ENCODE results near the gene ACTR6.
A peak's percentile ranks its signal among the peaks of the same experiment; 100 is the strongest.
"Not testable (repeated sequence)": the region's sequence is repeated elsewhere in the genome, so short reads cannot be mapped to it uniquely, and the experiment has no call there.

ACTR6 gene

DNA sequence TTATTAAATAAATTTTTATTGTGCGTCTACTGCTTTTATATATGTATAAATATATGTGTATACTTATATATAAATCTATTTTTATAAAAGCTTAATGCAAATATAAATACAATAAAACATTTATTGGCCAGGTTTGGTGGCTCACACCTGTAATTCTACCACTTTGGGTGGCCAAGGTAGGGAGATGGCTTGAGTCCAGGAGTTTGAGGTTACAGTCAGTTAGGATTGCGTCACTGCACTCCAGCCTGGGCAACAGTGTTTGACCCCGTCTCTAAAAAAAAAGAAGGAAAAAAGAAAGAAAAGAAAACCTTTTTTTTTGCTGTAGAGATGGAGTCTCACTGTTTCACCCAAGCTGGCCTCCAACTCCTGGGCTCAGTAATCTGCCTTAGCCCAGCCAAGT is 20.9 kb downstream of the ACTR6 start:
- no peak for DNase-seq (ENCODE audit: low spot score)

GRCh38 chr12:100222173-100222572 is 21.6 kb downstream of the ACTR6 start:
- not testable (repeated sequence) for DNase-seq (ENCODE audit: low spot score)

DNA sequence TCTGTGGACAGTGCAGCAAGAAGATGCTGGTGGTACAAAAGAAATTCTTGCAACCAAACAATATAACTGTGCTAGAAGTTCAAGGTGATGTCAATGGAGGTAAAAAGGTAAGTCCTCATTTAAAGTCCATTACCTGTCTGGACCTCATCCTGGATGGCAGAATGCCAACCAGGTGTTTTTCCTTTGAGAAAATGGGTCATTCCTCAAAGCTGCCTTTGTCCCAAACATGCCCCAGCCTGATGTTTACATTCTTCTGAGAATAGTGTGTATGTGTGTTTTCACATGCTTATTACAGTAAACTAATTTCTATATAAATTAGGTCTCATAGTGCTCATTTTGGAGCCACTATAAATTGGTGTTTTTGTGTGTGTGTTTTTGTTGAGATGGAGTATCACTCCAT is 24.9 kb downstream of the ACTR6 start:
- no peak for DNase-seq (ENCODE audit: low spot score)

GRCh38 chr12:100229036-100229635 is 28.5 kb downstream of the ACTR6 start:
- DNase-seq (ENCODE audit: low spot score): no peak

- DNase-seq (ENCODE audit: low spot score): no peak
Measured at GRCh38 chr12:100229876-100230275, 29.3 kb downstream of the ACTR6 start.

DNA sequence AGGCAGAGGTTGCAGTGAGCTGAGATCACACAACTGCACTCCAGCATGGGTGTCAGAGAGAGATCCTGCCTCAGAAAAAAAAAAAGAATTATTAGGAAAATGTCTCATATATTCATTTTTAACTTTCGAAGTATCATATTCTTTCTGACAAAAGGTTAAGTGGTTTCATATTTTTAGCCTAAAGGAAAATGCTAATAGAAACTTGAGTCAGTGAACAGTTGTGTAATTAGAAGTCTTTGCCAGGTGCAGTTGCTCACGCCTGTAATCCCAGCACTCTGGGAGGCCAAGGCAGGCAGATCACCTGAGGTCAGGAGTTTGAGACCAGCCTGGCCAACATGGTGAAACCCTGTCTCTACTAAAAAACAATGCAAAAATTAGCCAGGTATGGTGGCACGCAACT is 31.3 kb downstream of the ACTR6 start:
- DNase-seq (ENCODE audit: low spot score): not testable (repeated sequence)

DNA sequence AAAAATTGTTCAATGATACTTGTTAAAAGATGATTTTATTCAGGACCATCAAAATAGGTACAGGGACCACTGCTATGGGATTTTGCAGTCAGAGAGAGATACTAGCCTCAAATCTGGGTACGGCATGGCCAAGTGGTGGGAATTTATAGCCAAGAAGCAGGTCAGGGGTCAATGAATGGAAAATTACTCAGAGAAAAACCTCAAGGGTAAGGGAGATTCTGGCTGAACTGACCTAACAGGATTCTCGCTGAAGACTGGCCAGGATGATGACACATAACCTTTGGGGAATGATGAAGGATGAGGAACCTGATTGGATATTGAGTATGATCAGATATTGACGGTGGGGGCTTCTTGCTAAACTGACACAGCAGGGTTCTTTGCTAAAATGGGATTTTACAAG is 33.6 kb downstream of the ACTR6 start:
- DNase-seq (ENCODE audit: low spot score): no peak

- no peak for DNase-seq (ENCODE audit: low spot score)
Measured at GRCh38 chr12:100234591-100235304, 34.1 kb downstream of the ACTR6 start.

GRCh38 chr12:100238801-100239200 is 38.2 kb downstream of the ACTR6 start:
- DNase-seq (ENCODE audit: low spot score): no peak

GRCh38 chr12:100239589-100239988 is 39.0 kb downstream of the ACTR6 start:
- DNase-seq (ENCODE audit: low spot score): no peak

DNA sequence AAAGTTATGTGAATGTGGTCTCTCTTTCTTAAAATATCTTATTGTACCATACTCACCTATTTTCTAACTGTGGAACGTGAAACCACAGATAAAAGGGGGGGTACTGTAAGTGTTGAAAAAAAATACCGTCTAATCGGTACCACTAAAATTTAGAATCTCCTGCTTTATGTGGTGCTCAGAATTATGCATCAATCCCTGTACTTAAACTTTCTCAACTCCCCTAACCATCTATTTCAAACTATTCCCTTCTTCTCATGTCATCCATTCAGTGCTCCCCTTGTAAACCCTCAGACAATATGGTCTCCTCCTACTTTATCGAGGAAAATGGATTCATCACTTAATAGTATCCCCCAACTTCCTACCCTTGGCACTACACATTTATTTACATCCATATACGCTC is 42.5 kb downstream of the ACTR6 start:
- DNase-seq (ENCODE audit: low spot score): no peak

DNA sequence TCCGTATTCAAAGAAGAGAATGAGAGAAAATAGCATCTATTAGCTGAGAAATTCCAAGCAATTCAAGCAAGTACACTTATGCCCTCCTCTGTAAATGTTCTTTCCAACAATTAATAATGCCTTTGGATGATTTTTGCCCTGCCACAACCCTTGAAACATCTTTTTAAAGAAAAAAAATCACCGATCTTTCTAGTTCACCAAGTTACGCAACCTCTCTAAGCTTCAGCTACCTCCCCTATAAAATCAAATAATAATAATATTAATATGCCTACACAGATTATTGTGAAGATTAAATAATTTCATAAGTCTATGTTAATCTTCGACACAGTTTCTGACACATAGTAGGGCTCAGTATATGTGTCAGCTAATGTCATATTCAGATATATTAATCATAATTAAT is 47.1 kb downstream of the ACTR6 start:
- DNase-seq (ENCODE audit: low spot score): no peak

GRCh38 chr12:100248886-100249285 is 48.3 kb downstream of the ACTR6 start:
- no peak for DNase-seq (ENCODE audit: low spot score)

- DNase-seq (ENCODE audit: low spot score): no peak
Measured at GRCh38 chr12:100249941-100250340, 49.3 kb downstream of the ACTR6 start.

- no peak for DNase-seq (ENCODE audit: low spot score)
Measured at GRCh38 chr12:100251917-100252316, 51.3 kb downstream of the ACTR6 start.

- DNase-seq (ENCODE audit: low spot score): no peak
Measured at GRCh38 chr12:100253437-100253836, 52.8 kb downstream of the ACTR6 start.

- no peak for DNase-seq (ENCODE audit: low spot score)
Measured at GRCh38 chr12:100254876-100255275, 54.3 kb downstream of the ACTR6 start.

DNA sequence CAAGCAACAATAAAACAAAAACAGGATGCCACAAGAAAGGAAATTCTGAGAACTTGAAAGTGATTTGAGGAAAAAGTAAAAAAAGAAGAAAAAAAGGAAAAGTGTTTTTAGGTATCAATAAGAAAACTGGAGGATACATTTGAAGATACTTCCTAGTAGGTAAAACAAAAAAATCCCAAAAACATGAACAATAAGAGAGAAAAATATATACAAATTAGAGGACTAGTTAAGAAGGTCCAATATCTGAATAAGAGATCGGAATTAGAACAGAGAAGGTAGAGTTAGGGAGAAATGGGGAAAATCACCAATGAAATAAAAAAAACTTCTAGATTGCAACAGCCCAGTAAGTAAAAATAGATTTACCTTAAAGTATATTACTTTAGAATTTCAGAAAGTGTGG is 57.5 kb downstream of the ACTR6 start:
- DNase-seq (ENCODE audit: low spot score): no peak

- DNase-seq (ENCODE audit: low spot score): no peak
Measured at GRCh38 chr12:100263131-100263530, 62.5 kb downstream of the ACTR6 start.

DNA sequence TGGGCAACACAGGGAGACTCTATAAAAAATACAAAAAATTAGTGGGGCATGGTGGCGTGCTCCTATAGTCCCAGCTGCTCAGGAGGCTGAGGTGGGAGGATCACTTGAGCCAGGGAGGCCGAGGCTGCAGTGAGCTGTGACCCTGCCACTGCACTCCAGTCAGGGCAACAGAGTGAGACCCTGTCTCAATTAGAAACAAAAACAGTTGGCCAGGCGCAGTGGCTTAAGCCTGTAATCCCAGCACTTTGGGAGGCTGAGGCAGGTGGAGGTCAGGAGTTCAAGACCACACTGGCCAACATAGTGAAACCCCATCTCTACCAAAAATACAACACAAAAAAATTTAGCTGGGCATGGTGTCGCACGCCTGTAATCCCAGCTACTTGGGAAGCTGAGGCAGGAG is 64.5 kb downstream of the ACTR6 start:
- not testable (repeated sequence) for DNase-seq (ENCODE audit: low spot score)

GRCh38 chr12:100265732-100266584 is 65.3 kb downstream of the ACTR6 start:
- DNase-seq (ENCODE audit: low spot score): no peak

DNA sequence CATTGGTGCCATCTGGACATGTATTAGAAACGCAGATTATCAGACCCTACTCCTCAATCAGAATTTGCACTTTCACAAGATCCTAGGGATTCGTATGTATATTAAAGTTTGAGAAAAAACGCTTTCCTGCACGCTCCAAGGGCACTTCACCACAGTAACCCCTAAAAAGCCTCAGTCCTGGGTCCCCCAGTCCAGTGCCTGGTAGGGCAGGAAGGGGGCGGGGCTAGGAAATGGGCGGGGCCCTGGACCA is 65.9 kb downstream of the ACTR6 start:
- no peak for DNase-seq (ENCODE audit: low spot score)

DNA sequence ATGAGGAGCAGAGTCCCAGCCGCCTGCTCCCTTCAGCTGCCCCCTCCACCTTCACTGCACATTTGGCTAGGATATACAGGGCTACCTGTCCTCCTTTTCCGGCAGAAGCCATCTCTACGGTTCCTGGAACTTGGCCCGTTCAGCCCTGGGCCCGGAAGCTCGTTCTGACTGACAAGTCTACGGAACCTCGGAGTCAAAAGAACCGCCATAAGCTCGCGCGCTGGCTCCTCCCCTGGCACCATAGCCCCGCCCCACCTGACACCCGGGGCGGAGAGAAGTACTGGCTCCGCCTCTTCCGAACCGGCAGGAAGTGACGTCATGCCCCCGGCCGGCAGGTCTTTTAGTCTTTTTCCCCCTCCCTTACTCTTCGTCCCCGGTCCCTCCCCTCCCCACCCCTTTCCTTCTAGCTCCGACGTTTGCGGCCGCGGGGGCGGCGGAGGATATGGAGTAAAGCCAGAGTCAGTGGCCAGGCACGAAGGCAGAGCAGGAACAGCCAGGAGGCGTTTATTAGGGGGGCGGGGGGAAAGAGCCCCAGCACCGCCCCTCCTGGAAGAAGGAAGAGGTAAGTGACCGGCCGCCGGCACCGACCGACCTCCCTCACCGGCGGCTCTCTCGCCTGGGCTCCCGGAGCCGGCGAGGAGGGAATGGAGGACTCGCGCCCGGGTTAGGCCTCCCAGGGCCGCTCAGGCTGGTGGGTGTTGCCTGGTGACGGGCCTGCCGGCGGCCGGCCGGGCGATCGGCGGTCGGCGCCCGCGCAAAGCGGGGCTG is 66.4 kb downstream of the ACTR6 start, which contains the start of the genes DEPDC4 and SCYL2:
DEPDC4 (minus strand) TSS at position 245 of the 768 bp plus-strand sequence; CDS start at position 242, 3 bp downstream.
SCYL2 (plus strand) TSS at position 343 of the 768 bp plus-strand sequence. CDS start 15,794 bp downstream, outside the sequence.
- DNase-seq (ENCODE audit: low spot score): peak; percentile 96
